ENCODE data around the gene ZSCAN5C.

The ZSCAN5C gene

GRCh38 chr19:56201973-56202372 is at the start of gene ZSCAN5C:
Gene ZSCAN5C, plus strand, starts transcription at chr19:56202273. Its CDS starts 3,641 bp downstream, at chr19:56205914.
- Histone ChIP-seq H3K9ac (ENCODE audit: low read length) (no peak within 1 kb of the TSS), H3K9me3 (ENCODE audit: insufficient read depth, low read length) (no peaks in the 10 kb centered on the region), H4K20me1 (ENCODE audit: low read depth, low read length) (no peaks in the 10 kb centered on the region), H3F3A (ENCODE audit: insufficient read depth) (no peaks in the 10 kb centered on the region), H3K36me3 (ENCODE audit: low read length) (no peaks in the 10 kb centered on the region), H2AFZ (ENCODE audit: low read depth, low read length, severe bottlenecking) (no peak within 1 kb of the TSS), H3K27ac (ENCODE audit: low read depth, low read length) (no peak within 1 kb of the TSS), H3K79me2 (ENCODE audit: insufficient read depth, low read length) (no peaks in the 10 kb centered on the region), H3K9me2 (replicated peaks; ENCODE audit: insufficient read depth, low read length) (no peaks in the 10 kb centered on the region), H3K27me3 (ENCODE audit: low read length) (no peaks in the 10 kb centered on the region), H3K4me3 (ENCODE audit: insufficient read depth, low read length, poor library complexity, severe bottlenecking) (no peak within 1 kb of the TSS), H3K4me2 (ENCODE audit: low read depth, low read length, poor library complexity, severe bottlenecking) (no peak within 1 kb of the TSS)
- TF ChIP-seq, protein P1, sequence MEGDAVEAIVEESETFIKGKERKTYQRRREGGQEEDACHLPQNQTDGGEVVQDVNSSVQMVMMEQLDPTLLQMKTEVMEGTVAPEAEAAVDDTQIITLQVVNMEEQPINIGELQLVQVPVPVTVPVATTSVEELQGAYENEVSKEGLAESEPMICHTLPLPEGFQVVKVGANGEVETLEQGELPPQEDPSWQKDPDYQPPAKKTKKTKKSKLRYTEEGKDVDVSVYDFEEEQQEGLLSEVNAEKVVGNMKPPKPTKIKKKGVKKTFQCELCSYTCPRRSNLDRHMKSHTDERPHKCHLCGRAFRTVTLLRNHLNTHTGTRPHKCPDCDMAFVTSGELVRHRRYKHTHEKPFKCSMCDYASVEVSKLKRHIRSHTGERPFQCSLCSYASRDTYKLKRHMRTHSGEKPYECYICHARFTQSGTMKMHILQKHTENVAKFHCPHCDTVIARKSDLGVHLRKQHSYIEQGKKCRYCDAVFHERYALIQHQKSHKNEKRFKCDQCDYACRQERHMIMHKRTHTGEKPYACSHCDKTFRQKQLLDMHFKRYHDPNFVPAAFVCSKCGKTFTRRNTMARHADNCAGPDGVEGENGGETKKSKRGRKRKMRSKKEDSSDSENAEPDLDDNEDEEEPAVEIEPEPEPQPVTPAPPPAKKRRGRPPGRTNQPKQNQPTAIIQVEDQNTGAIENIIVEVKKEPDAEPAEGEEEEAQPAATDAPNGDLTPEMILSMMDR (IDR thresholded peaks at IDR 0.05; ENCODE audit: insufficient read depth, low read length, poor library complexity, severe bottlenecking), result no peak
- TF ChIP-seq EZH2phosphoT487 (conservative IDR thresholded peaks at IDR 0.05; ENCODE audit: low read length), result no peak

- Histone ChIP-seq H3K9me3 (ENCODE audit: insufficient read depth, low read length) (no peaks in the 10 kb centered on the region), H3K36me3 (ENCODE audit: low read length) (no peaks in the 10 kb centered on the region), H3K27me3 (ENCODE audit: low read length) (no peaks in the 10 kb centered on the region), H3K27ac (ENCODE audit: low read depth, low read length) (no peak overlapping the region), H3K79me2 (ENCODE audit: insufficient read depth, low read length) (peaks cover 11% of the 10 kb centered on the region), H2AFZ (ENCODE audit: low read depth, low read length, severe bottlenecking) (no peak overlapping the region), H3K4me2 (ENCODE audit: low read depth, low read length, poor library complexity, severe bottlenecking) (no peak overlapping the region), H3K9ac (ENCODE audit: low read length) (no peak overlapping the region), H3K4me3 (ENCODE audit: insufficient read depth, low read length, poor library complexity, severe bottlenecking) (no peak overlapping the region), H4K20me1 (ENCODE audit: low read depth, low read length) (no peaks in the 10 kb centered on the region), H3F3A (ENCODE audit: insufficient read depth) (no peaks in the 10 kb centered on the region), H3K9me2 (replicated peaks; ENCODE audit: insufficient read depth, low read length) (no peaks in the 10 kb centered on the region)
- TF ChIP-seq, protein P1 (IDR thresholded peaks at IDR 0.05; ENCODE audit: insufficient read depth, low read length, poor library complexity, severe bottlenecking), result no peak
- TF ChIP-seq EZH2phosphoT487 (conservative IDR thresholded peaks at IDR 0.05; ENCODE audit: low read length), result no peak
Measured at GRCh38 chr19:56152644-56153043, 49.4 kb upstream of the ZSCAN5C start.

GRCh38 chr19:56153507-56153906 is 48.6 kb upstream of the ZSCAN5C start:
- H2AFZ ChIP-seq (ENCODE audit: low read depth, low read length, severe bottlenecking), result no peak overlapping the region
- no peak overlapping the region for H3K27ac ChIP-seq (ENCODE audit: low read depth, low read length)
- no peak overlapping the region for H3K4me3 ChIP-seq (ENCODE audit: insufficient read depth, low read length, poor library complexity, severe bottlenecking)
- no peaks in the 10 kb centered on the region for H3K9me2 ChIP-seq (replicated peaks; ENCODE audit: insufficient read depth, low read length)
- H3K4me2 ChIP-seq (ENCODE audit: low read depth, low read length, poor library complexity, severe bottlenecking), result no peak overlapping the region
- H3F3A ChIP-seq (ENCODE audit: insufficient read depth), result no peaks in the 10 kb centered on the region
- H3K9me3 ChIP-seq (ENCODE audit: insufficient read depth, low read length), result no peaks in the 10 kb centered on the region
- peaks cover 11% of the 10 kb centered on the region for H3K79me2 ChIP-seq (ENCODE audit: insufficient read depth, low read length)
- no peak overlapping the region for H3K9ac ChIP-seq (ENCODE audit: low read length)
- no peaks in the 10 kb centered on the region for H4K20me1 ChIP-seq (ENCODE audit: low read depth, low read length)
- TF ChIP-seq, protein P1 (IDR thresholded peaks at IDR 0.05; ENCODE audit: insufficient read depth, low read length, poor library complexity, severe bottlenecking), result no peak
- no peak for TF ChIP-seq EZH2phosphoT487 (conservative IDR thresholded peaks at IDR 0.05; ENCODE audit: low read length)
- no peaks in the 10 kb centered on the region for H3K36me3 ChIP-seq (ENCODE audit: low read length)
- H3K27me3 ChIP-seq (ENCODE audit: low read length), result no peaks in the 10 kb centered on the region
